MM.1S (cell line): ENCODE data around the gene MUC13.

Experiments used
- EZH2 ChIP-seq: fragments of 300-600 bp; sonication (generic); optimal IDR thresholded peaks from 2 replicates; pipeline ENCODE3; 2017; ENCODE audit warnings: low read depth, mild to moderate bottlenecking, antibody characterized with exemption, low read length, mixed read lengths
- TF ChIP-seq, protein P1 (sequence below): fragments of 300-600 bp; sonication (generic); IDR thresholded peaks from 2 replicates; pipeline ENCODE4 v1.5.1; 2016; ENCODE audit warnings: antibody characterized with exemption, low read length, mixed read lengths

- TF ChIP-seq, protein P1, sequence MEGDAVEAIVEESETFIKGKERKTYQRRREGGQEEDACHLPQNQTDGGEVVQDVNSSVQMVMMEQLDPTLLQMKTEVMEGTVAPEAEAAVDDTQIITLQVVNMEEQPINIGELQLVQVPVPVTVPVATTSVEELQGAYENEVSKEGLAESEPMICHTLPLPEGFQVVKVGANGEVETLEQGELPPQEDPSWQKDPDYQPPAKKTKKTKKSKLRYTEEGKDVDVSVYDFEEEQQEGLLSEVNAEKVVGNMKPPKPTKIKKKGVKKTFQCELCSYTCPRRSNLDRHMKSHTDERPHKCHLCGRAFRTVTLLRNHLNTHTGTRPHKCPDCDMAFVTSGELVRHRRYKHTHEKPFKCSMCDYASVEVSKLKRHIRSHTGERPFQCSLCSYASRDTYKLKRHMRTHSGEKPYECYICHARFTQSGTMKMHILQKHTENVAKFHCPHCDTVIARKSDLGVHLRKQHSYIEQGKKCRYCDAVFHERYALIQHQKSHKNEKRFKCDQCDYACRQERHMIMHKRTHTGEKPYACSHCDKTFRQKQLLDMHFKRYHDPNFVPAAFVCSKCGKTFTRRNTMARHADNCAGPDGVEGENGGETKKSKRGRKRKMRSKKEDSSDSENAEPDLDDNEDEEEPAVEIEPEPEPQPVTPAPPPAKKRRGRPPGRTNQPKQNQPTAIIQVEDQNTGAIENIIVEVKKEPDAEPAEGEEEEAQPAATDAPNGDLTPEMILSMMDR = no peak
- TF ChIP-seq EZH2 = no peak
These were observed 13.8 kb downstream of the MUC13 start for GRCh38 chr3:124920718-124921117.
